GM19372 (cell line): ENCODE data around the gene SMG1.
"Not testable (repeated sequence)": the region's sequence is repeated elsewhere in the genome, so short reads cannot be mapped to it uniquely, and the experiment has no call there.

Source experiments
- ATAC-seq: cut with Tn5 transposase; IDR thresholded peaks from one replicate; pipeline ENCODE4 v1.9.1; 2021; ENCODE audit warnings: mild to moderate bottlenecking, low read depth, moderate library complexity; ENCODE audit not compliant: unreplicated experiment

Gene SMG1

GRCh38 chr16:18925986-18926865, at the start of gene SMG1:
SMG1 (minus strand) TSS chr16:18926408; CDS start chr16:18926041, 367 bp downstream.
- ATAC-seq = peak; percentile 74

GRCh38 chr16:18975109-18975508, 48.9 kb upstream of the SMG1 start:
- ATAC-seq = no peak

- ATAC-seq = no peak
Observed at GRCh38 chr16:18969855-18970240, 43.6 kb upstream of the SMG1 start.

- no peak for ATAC-seq
Observed at GRCh38 chr16:18969050-18969854, 43.0 kb upstream of the SMG1 start.

- no peak for ATAC-seq
Observed at GRCh38 chr16:18966791-18967190, 40.6 kb upstream of the SMG1 start.

GRCh38 chr16:18965555-18965954, 39.3 kb upstream of the SMG1 start:
- ATAC-seq = no peak

- ATAC-seq = no peak
Observed at GRCh38 chr16:18959031-18959505, 32.9 kb upstream of the SMG1 start.

GRCh38 chr16:18958621-18959029, 32.4 kb upstream of the SMG1 start:
- ATAC-seq = no peak

GRCh38 chr16:18956658-18957241, 30.5 kb upstream of the SMG1 start:
- ATAC-seq = not testable (repeated sequence)

- ATAC-seq = not testable (repeated sequence)
Observed at GRCh38 chr16:18955874-18956580, 29.8 kb upstream of the SMG1 start.

- ATAC-seq = no peak
Observed at GRCh38 chr16:18953547-18953946, 27.3 kb upstream of the SMG1 start.

- ATAC-seq = no peak
Observed at GRCh38 chr16:18950469-18951185, 24.4 kb upstream of the SMG1 start.

- ATAC-seq = no peak
Observed at GRCh38 chr16:18948372-18949020, 22.3 kb upstream of the SMG1 start.

GRCh38 chr16:18945233-18945632, 19.0 kb upstream of the SMG1 start:
- ATAC-seq = no peak

- ATAC-seq = no peak
Observed at GRCh38 chr16:18943414-18943813, 17.2 kb upstream of the SMG1 start.

GRCh38 chr16:18942061-18942460, 15.9 kb upstream of the SMG1 start:
- no peak for ATAC-seq

- no peak for ATAC-seq
Observed at GRCh38 chr16:18941471-18941870, 15.3 kb upstream of the SMG1 start.

- no peak for ATAC-seq
Observed at GRCh38 chr16:18938986-18939385, 12.8 kb upstream of the SMG1 start.

- no peak for ATAC-seq
Observed at GRCh38 chr16:18937390-18937789, 11.2 kb upstream of the SMG1 start.
